AML-193 (cell line): ENCODE data around the gene DNASE1L2.

Experiments
- DNase-seq, 2 experiments: peaks; one replicate each; lab custom pipeline; 2025; lab: John Stamatoyannopoulos, UW

The DNASE1L2 gene

DNA sequence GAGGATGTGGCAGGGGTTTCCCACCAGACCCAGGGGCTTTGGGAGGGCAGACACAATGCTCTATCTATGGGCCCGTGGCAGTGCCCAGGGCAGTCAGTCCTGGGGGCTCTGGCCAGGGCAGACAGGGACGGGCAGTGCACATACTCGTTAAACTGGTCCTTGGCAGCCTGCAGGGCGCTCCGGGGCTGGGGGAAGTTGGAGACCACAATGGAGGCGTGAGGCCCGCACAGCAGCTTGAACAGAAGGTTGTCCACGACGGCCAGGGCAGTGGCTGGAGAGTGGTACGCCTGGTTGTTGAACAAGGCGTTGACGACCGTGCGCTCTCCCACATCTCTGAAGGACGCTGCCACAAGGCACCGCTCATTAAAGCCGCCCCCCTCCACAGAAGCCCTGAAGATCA lies 50.3 kb downstream of the DNASE1L2 start:
- no peak for DNase-seq

DNA sequence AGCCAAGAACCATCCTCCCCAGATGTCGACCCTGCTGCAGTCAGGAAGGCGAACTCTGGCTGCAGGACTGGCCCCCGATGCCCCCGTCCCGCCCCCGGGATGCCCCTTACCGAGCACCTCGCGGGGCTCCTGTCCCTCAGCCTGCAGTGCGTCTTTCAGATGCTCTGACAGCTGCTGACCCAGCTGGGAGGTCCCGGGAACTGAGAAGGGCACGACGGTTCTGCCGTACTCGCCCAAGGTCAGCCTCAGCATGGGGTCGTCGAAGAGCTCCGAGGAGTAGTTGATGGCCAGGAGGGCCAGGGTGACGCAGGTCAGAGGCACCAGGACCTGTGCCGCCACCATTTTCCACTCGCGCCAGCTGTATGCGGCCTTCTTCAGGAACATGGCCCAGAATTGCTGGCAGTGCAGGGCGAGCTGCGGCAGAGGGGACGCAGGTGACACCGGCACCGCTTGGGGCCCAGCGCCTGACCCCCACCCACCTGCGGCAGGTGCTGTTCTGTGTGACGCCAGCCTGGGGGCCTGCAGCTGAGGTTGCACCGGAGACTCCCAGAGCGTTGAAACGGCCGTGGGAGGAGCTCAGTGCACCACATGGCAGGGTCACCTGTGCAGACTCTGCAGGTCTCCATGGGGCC lies 51.8 kb downstream of the DNASE1L2 start:
- no peak for DNase-seq
